Panc1 (cell line): Measurements from ENCODE around the gene PIGV.

Source experiments
- CTCF ChIP-seq: fragments of 450-650 bp; IDR thresholded peaks from 2 replicates; pipeline ENCODE4 v1.5.1; 2017; ENCODE audit warnings: mild to moderate bottlenecking
- POLR2AphosphoS5 ChIP-seq: IDR thresholded peaks from 2 replicates; pipeline ENCODE4 v1.6.1; 2012; ENCODE audit warnings: mild to moderate bottlenecking, low read depth, low read length, moderate library complexity
- REST ChIP-seq, 2 experiments: IDR thresholded peaks; 2 replicates each; pipeline ENCODE4 v1.6.1; 2011 to 2012; ENCODE audit warnings: low read depth in 2 of 2, control low read depth in 1 of 2, low read length in 1 of 2, mild to moderate bottlenecking in 1 of 2, moderate library complexity in 1 of 2; ENCODE audit not compliant: insufficient read depth in 1 of 2
- SIN3A ChIP-seq: IDR thresholded peaks from 2 replicates; pipeline ENCODE4 v1.6.1; 2012; ENCODE audit warnings: low read depth, mild to moderate bottlenecking, low read length, moderate library complexity, borderline replicate concordance; ENCODE audit not compliant: insufficient read depth
- TCF7L2 ChIP-seq: IDR thresholded peaks from 2 replicates; pipeline ENCODE4 v1.6.1; 2011; ENCODE audit warnings: mild to moderate bottlenecking, low read depth, low read length, inconsistent platforms

DNA sequence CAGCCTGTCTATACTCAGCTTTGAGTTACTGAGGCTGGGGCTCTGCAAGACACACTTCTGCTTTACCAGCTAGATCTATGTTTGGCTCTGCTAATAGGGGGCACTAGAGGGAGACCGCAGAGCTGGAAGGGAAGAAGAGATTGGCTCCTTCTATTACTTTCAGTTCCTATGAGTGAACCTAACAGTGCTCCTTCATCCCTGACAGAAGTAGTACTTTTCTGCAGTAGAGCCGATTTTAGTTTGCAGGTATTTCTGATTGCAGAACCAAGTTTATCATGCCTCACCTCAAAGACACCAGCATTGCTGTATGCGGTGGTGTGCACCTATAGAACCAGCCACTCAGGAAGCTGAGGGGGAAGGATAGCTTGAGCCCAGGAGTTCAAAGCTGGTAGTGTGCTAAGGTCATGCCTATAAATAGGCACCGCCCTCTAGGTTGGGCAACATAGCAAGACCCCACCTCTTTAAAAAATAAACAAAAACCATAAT is 33.1 kb downstream of the PIGV start:
- TF ChIP-seq CTCF (peak; percentile 49; the same call in 1 of the 2 replicates), POLR2AphosphoS5 (no peak), TCF7L2 (no peak), SIN3A (no peak), REST (IDR thresholded peaks at IDR 0.05; ENCODE audit: insufficient read depth in 1 of 2, low read depth in 2 of 2, low read length in 1 of 2) (no peak)
